Neural cell (in vitro differentiated cells): ENCODE results near the gene CLN6.

Experiments used
- EP300 ChIP-seq: fragments of 450-650 bp; conservative IDR thresholded peaks from 2 replicates; pipeline ENCODE4 v1.6.1; 2014; ENCODE audit warnings: antibody characterized with exemption, mild to moderate bottlenecking, moderate library complexity; ENCODE audit not compliant: poor library complexity, severe bottlenecking
- EZH2 ChIP-seq: fragments of 200-600, 300-800 bp; shearing (Covaris generic), sonication (generic); IDR thresholded peaks from 2 replicates; pipeline ENCODE4 v1.6.1; 2014; ENCODE audit warnings: antibody characterized with exemption, low read length, borderline replicate concordance, mild to moderate bottlenecking; ENCODE audit not compliant: insufficient read depth, poor library complexity, severe bottlenecking
- POLR2AphosphoS5 ChIP-seq: IDR thresholded peaks from 2 replicates; pipeline ENCODE4 v1.6.1; 2012
- RAD21 ChIP-seq: fragments of 450-650 bp; conservative IDR thresholded peaks from 2 replicates; pipeline ENCODE4 v1.6.1; 2014; ENCODE audit warnings: antibody characterized with exemption, mild to moderate bottlenecking, moderate library complexity
- TAF1 ChIP-seq: IDR thresholded peaks from 2 replicates; pipeline ENCODE4 v1.6.1; 2012; ENCODE audit warnings: low read depth
- TF ChIP-seq, protein P1 (sequence below): fragments of 450-650 bp; IDR thresholded peaks from 2 replicates; pipeline ENCODE4 v1.5.1; 2014; ENCODE audit warnings: antibody characterized with exemption, mild to moderate bottlenecking, moderate library complexity; ENCODE audit not compliant: poor library complexity, severe bottlenecking
- TF ChIP-seq, protein P2 (sequence below): IDR thresholded peaks from 2 replicates; pipeline ENCODE4 v1.6.1; 2012; ENCODE audit warnings: borderline replicate concordance

DNA sequence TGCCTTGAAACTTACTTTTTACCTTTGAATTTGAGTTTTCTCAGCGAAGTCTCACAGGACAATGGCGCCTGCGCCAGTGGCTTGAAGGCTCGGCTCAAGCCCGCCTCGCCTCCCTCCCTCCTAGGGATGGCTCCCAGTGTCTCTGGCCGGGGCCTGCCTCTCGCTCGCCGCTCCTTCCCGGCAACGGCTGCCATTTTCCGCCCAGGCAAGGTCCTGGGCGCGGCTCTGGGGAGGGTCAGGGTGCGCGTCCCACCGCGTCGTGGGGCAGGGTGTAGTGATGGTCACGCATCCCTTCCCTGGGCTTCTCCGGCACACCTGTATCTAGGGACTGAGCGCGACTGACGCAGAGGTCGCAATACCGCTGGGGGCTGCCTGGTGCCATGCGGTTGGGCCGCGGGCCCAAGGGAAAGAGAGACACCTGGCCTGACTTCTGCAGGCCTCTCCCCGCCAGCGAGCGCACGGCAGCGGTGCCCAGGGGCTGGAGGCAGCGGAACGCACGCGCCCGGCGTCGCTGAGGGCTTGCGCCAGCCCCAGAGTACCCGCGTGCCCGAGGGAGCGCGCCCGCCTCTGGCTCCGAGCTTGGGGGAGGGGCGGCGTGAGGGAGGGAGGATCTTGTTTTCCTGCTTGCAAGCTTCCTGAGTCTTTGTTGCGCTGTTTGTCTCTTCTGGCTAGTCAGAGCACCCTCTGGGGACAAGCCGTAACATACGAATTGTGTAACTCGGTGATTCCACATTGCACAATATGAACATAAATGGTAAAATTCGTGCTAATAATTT, 27.3 kb upstream of the CLN6 start:
- TF ChIP-seq, protein P1, sequence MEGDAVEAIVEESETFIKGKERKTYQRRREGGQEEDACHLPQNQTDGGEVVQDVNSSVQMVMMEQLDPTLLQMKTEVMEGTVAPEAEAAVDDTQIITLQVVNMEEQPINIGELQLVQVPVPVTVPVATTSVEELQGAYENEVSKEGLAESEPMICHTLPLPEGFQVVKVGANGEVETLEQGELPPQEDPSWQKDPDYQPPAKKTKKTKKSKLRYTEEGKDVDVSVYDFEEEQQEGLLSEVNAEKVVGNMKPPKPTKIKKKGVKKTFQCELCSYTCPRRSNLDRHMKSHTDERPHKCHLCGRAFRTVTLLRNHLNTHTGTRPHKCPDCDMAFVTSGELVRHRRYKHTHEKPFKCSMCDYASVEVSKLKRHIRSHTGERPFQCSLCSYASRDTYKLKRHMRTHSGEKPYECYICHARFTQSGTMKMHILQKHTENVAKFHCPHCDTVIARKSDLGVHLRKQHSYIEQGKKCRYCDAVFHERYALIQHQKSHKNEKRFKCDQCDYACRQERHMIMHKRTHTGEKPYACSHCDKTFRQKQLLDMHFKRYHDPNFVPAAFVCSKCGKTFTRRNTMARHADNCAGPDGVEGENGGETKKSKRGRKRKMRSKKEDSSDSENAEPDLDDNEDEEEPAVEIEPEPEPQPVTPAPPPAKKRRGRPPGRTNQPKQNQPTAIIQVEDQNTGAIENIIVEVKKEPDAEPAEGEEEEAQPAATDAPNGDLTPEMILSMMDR, result no peak
- TF ChIP-seq RAD21 (no peak), TAF1 (no peak), POLR2AphosphoS5 (peak; percentile 23), EZH2 (no peak), EP300 (no peak)
- TF ChIP-seq, protein P2, sequence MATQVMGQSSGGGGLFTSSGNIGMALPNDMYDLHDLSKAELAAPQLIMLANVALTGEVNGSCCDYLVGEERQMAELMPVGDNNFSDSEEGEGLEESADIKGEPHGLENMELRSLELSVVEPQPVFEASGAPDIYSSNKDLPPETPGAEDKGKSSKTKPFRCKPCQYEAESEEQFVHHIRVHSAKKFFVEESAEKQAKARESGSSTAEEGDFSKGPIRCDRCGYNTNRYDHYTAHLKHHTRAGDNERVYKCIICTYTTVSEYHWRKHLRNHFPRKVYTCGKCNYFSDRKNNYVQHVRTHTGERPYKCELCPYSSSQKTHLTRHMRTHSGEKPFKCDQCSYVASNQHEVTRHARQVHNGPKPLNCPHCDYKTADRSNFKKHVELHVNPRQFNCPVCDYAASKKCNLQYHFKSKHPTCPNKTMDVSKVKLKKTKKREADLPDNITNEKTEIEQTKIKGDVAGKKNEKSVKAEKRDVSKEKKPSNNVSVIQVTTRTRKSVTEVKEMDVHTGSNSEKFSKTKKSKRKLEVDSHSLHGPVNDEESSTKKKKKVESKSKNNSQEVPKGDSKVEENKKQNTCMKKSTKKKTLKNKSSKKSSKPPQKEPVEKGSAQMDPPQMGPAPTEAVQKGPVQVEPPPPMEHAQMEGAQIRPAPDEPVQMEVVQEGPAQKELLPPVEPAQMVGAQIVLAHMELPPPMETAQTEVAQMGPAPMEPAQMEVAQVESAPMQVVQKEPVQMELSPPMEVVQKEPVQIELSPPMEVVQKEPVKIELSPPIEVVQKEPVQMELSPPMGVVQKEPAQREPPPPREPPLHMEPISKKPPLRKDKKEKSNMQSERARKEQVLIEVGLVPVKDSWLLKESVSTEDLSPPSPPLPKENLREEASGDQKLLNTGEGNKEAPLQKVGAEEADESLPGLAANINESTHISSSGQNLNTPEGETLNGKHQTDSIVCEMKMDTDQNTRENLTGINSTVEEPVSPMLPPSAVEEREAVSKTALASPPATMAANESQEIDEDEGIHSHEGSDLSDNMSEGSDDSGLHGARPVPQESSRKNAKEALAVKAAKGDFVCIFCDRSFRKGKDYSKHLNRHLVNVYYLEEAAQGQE, result no peak
